Cardiac ventricle fibroblast (primary cell): ENCODE data around the gene TMEM247. TPM values are rescaled to one million over a fixed set of nuclear protein-coding genes. Genes with fewer than 3 reads are reported as not detected.

ENCODE experiments used
- total RNA-seq: library from RNA; depleted of rRNA; stranded (reverse); fragments of >200 nt; gene quantifications from 2 replicates; pipeline ENCODE4 v1.2.3, GENCODE V29; 2015

Gene TMEM247
- total RNA-seq: not detected in 2 replicates

GRCh38 chr2:46479265-46479664 lies at the start of gene TMEM247:
Gene TMEM247, plus strand, starts transcription at chr2:46479565.

Other genes with a start within 250 kb of the TMEM247 start
- gene EPAS1, start 182.2 kb upstream of the TMEM247 start, total RNA-seq: 462 and 463 TPM in 2 replicates
- gene RHOQ, start 62.9 kb downstream of the TMEM247 start, total RNA-seq: 59.7 and 68.3 TPM in 2 replicates
- gene ATP6V1E2, start 63.0 kb downstream of the TMEM247 start, total RNA-seq: 5.0 and 5.9 TPM in 2 replicates
- gene PIGF, start 137.5 kb downstream of the TMEM247 start, total RNA-seq: 16.2 and 19.4 TPM in 2 replicates
- 7.6 and 14.7 TPM in 2 replicates for gene CRIPT, start 137.7 kb downstream of the TMEM247 start, total RNA-seq
- gene SOCS5, start 219.7 kb downstream of the TMEM247 start, total RNA-seq: 61.3 and 62.3 TPM in 2 replicates